ENCODE data around the gene SMARCA1. TPM values are rescaled to one million over a fixed set of nuclear protein-coding genes. Genes with fewer than 3 reads are reported as not detected.
"Not testable (repeated sequence)": the region's sequence is repeated elsewhere in the genome, so short reads cannot be mapped to it uniquely, and the experiment has no call there.

The SMARCA1 gene
- total RNA-seq, 4 donors from 2014 or later, result 35.4 to 114 (median 43.1) TPM

- Histone ChIP-seq H3K27me3 (no peaks in the 10 kb centered on the region), H3K4me1 (no peaks in the 10 kb centered on the region), H3K9me3 (no peaks in the 10 kb centered on the region), H3K27ac (no peak overlapping the region), H3K36me3 (no peaks in the 10 kb centered on the region), H3K4me3 (no peak overlapping the region)
- TF ChIP-seq CTCF (IDR thresholded peaks at IDR 0.05) (no peak), POLR2A (IDR thresholded peaks at IDR 0.05) (no peak)
- DNase-seq, result no peak
- intact Hi-C loops (cut with DNase I; ENCODE audit: low total_unique reads), result no loop called here
Measured at GRCh38 chrX:129565046-129565650, 41.9 kb upstream of the SMARCA1 start.

- intact Hi-C loops (cut with DNase I; ENCODE audit: low total_unique reads); H3K4me1 ChIP-seq; H3K27ac ChIP-seq; H3K36me3 ChIP-seq; H3K4me3 ChIP-seq; H3K27me3 ChIP-seq; H3K9me3 ChIP-seq; DNase-seq: not testable (repeated sequence)
Measured at GRCh38 chrX:129564345-129564744, 41.1 kb upstream of the SMARCA1 start.

GRCh38 chrX:129561453-129561852, 38.2 kb upstream of the SMARCA1 start:
- TF ChIP-seq POLR2A (IDR thresholded peaks at IDR 0.05), result no peak
- TF ChIP-seq CTCF (IDR thresholded peaks at IDR 0.05), result no peak
- H3K27me3 ChIP-seq, result no peaks in the 10 kb centered on the region
- DNase-seq, result no peak
- H3K36me3 ChIP-seq, result no peaks in the 10 kb centered on the region
- no peak overlapping the region for H3K27ac ChIP-seq
- H3K9me3 ChIP-seq, result no peaks in the 10 kb centered on the region
- no peak overlapping the region for H3K4me3 ChIP-seq
- no peaks in the 10 kb centered on the region for H3K4me1 ChIP-seq
- intact Hi-C loops (cut with DNase I; ENCODE audit: low total_unique reads), result no loop called here

GRCh38 chrX:129559783-129560182, 36.5 kb upstream of the SMARCA1 start:
- Histone ChIP-seq H3K36me3 (no peaks in the 10 kb centered on the region), H3K4me1 (no peaks in the 10 kb centered on the region), H3K9me3 (no peaks in the 10 kb centered on the region), H3K27me3 (no peaks in the 10 kb centered on the region), H3K27ac (no peak overlapping the region), H3K4me3 (no peak overlapping the region)
- TF ChIP-seq CTCF (IDR thresholded peaks at IDR 0.05) (no peak), POLR2A (IDR thresholded peaks at IDR 0.05) (no peak)
- intact Hi-C loops (cut with DNase I; ENCODE audit: low total_unique reads), result no loop called here
- DNase-seq, result no peak

GRCh38 chrX:129557844-129558480, 34.7 kb upstream of the SMARCA1 start:
- DNase-seq, result no peak
- Histone ChIP-seq H3K36me3 (no peaks in the 10 kb centered on the region), H3K4me1 (no peaks in the 10 kb centered on the region), H3K27ac (no peak overlapping the region), H3K9me3 (no peaks in the 10 kb centered on the region), H3K4me3 (no peak overlapping the region), H3K27me3 (no peaks in the 10 kb centered on the region)
- TF ChIP-seq POLR2A (IDR thresholded peaks at IDR 0.05), result no peak
- intact Hi-C loops (cut with DNase I; ENCODE audit: low total_unique reads), result no loop called here

GRCh38 chrX:129556806-129557315, 33.6 kb upstream of the SMARCA1 start:
- no peaks in the 10 kb centered on the region for H3K27me3 ChIP-seq
- H3K36me3 ChIP-seq, result no peaks in the 10 kb centered on the region
- no peaks in the 10 kb centered on the region for H3K4me1 ChIP-seq
- intact Hi-C loops (cut with DNase I; ENCODE audit: low total_unique reads), result no loop called here
- H3K27ac ChIP-seq, result no peak overlapping the region
- no peaks in the 10 kb centered on the region for H3K9me3 ChIP-seq
- no peak for TF ChIP-seq CTCF (IDR thresholded peaks at IDR 0.05)
- TF ChIP-seq POLR2A (IDR thresholded peaks at IDR 0.05), result no peak
- no peak overlapping the region for H3K4me3 ChIP-seq
- no peak for DNase-seq

GRCh38 chrX:129554816-129555215, 31.5 kb upstream of the SMARCA1 start:
- H3K9me3 ChIP-seq; intact Hi-C loops (cut with DNase I; ENCODE audit: low total_unique reads); H3K27me3 ChIP-seq; H3K4me3 ChIP-seq; DNase-seq; H3K36me3 ChIP-seq; H3K4me1 ChIP-seq; H3K27ac ChIP-seq: not testable (repeated sequence)

Data from uterus (tissue), 4 donors.